H1 (cell line): Measurements from ENCODE around the gene STAT1. TPM values are rescaled to one million over a fixed set of nuclear protein-coding genes. Genes with fewer than 3 reads are reported as not detected.

Source experiments
- CTCF ChIA-PET: fragments of 300-600 bp; sonication (Branson Sonifier 250); formaldehyde crosslinking; loops from one replicate; lab custom pipeline; 2021; ENCODE audit not compliant: partially characterized antibody; lab: Charles Lee
- POLR2A ChIA-PET: fragments of 300-600 bp; sonication (Branson Sonifier 250); formaldehyde crosslinking; loops from one replicate; lab custom pipeline; 2021; ENCODE audit warnings: inconsistent platforms; ENCODE audit not compliant: partially characterized antibody; lab: Charles Lee
- DNase-seq, 2 experiments: peaks; one replicate each; pipeline versions ENCODE4 v3.0.0 to v3.0.0-alpha.2; 2010 to 2022; ENCODE audit warnings: low spot score in 2 of 2, low read depth in 1 of 2, mixed read lengths in 1 of 2
- FAIRE-seq: peaks from 2 replicates; lab custom pipeline; 2011; peaks lifted over from hg19 to GRCh38; lab: Jason Lieb, UNC
- H2AFZ ChIP-seq: 2 replicates; pipeline ENCODE4 v1.8.1; 2012; ENCODE audit warnings: low read length, inconsistent platforms
- H2AK5ac ChIP-seq: 2 replicates; pipeline ENCODE4 v1.6.1; 2013; ENCODE audit warnings: low read depth, low read length
- H2BK120ac ChIP-seq: replicated peaks from 2 replicates; pipeline ENCODE3; 2013; ENCODE audit warnings: low read depth, low read length, inconsistent platforms
- H2BK12ac ChIP-seq: 2 replicates; pipeline ENCODE4 v1.6.1; 2013; ENCODE audit warnings: low read depth, low read length
- H2BK15ac ChIP-seq: 2 replicates; pipeline ENCODE4 v1.6.1; 2013; ENCODE audit warnings: low read length
- H2BK20ac ChIP-seq: 2 replicates; pipeline ENCODE4 v1.6.1; 2013; ENCODE audit warnings: low read length
- H2BK5ac ChIP-seq: 2 replicates; pipeline ENCODE4 v1.6.1; 2013; ENCODE audit warnings: low read depth, low read length
- H3K14ac ChIP-seq: 2 replicates; pipeline ENCODE4 v1.6.1; 2013; ENCODE audit warnings: inconsistent platforms; ENCODE audit not compliant: insufficient read length
- H3K18ac ChIP-seq: 2 replicates; pipeline ENCODE4 v1.6.1; 2013; ENCODE audit warnings: low read length; ENCODE audit errors: extremely low read depth
- H3K23ac ChIP-seq: 2 replicates; pipeline ENCODE4 v1.6.1; 2013; ENCODE audit warnings: inconsistent platforms; ENCODE audit not compliant: insufficient read length
- H3K23me2 ChIP-seq: 2 replicates; pipeline ENCODE4 v1.6.1; 2013; ENCODE audit warnings: low read depth, low read length
- H3K27ac ChIP-seq: 2 replicates; pipeline ENCODE4 v1.6.1; 2011; ENCODE audit warnings: low read depth, low read length, inconsistent platforms
- H3K27me3 ChIP-seq, 4 experiments: replicated peaks in 1 of 4; 1 replicate in 1 of 4; 2 replicates in 3 of 4; pipeline versions ENCODE4 v1.6.1 to v1.8.1; 2011 to 2013; ENCODE audit warnings: low read length in 3 of 4, mild to moderate bottlenecking in 3 of 4, inconsistent platforms in 2 of 4, mixed read lengths in 2 of 4, moderate library complexity in 1 of 4; ENCODE audit not compliant: control insufficient read depth in 3 of 4, insufficient read depth in 3 of 4; ENCODE audit errors: extremely low read depth in 1 of 4
- H3K36me3 ChIP-seq, 4 experiments: 2 replicates each; pipeline versions ENCODE4 v1.6.1 to v1.8.1; 2011 to 2013; ENCODE audit warnings: mild to moderate bottlenecking in 4 of 4, low read length in 3 of 4, moderate library complexity in 2 of 4, control low read depth in 1 of 4, inconsistent platforms in 1 of 4; ENCODE audit not compliant: insufficient read depth in 4 of 4, control insufficient read depth in 2 of 4
- H3K4ac ChIP-seq: replicated peaks from 2 replicates; pipeline ENCODE3; 2013; ENCODE audit warnings: low read length, low read depth, mixed read lengths, inconsistent platforms; ENCODE audit not compliant: insufficient read length
- H3K4me1 ChIP-seq, 4 experiments: replicated peaks in 1 of 4; 1 replicate in 1 of 4; 2 replicates in 3 of 4; pipeline versions ENCODE4 v1.6.1 to v1.8.1; 2011 to 2013; ENCODE audit warnings: low read length in 3 of 4, inconsistent platforms in 2 of 4, mixed read lengths in 1 of 4; ENCODE audit not compliant: insufficient read depth in 4 of 4, control insufficient read depth in 3 of 4
- H3K4me2 ChIP-seq, 2 experiments: 2 replicates each; pipeline versions ENCODE4 v1.6.1 to v1.8.1; 2011 to 2013; ENCODE audit warnings: low read depth in 2 of 2, low read length in 2 of 2, control low read depth in 1 of 2, inconsistent platforms in 1 of 2, mild to moderate bottlenecking in 1 of 2; ENCODE audit not compliant: insufficient read depth in 1 of 2
- H3K4me3 ChIP-seq, 4 experiments: fragments of 200-600, 300-600 bp in 1 of 4; sonication (generic), shearing (Covaris generic), sonication (Bioruptor Twin) in 1 of 4; 2 replicates each; pipeline versions ENCODE4 v1.5.1 to v1.8.1; 2011 to 2016; ENCODE audit warnings: low read length in 4 of 4, low read depth in 3 of 4, control low read depth in 2 of 4, inconsistent platforms in 2 of 4, mild to moderate bottlenecking in 2 of 4, mixed read lengths in 1 of 4, moderate library complexity in 1 of 4; ENCODE audit not compliant: insufficient read depth in 2 of 4; ENCODE audit errors: extremely low read depth in 1 of 4
- H3K56ac ChIP-seq: replicated peaks from 2 replicates; pipeline ENCODE3; 2013; ENCODE audit warnings: low read depth, mild to moderate bottlenecking, mixed read lengths, low read length, inconsistent platforms; ENCODE audit not compliant: insufficient read length
- H3K79me1 ChIP-seq: 2 replicates; pipeline ENCODE4 v1.6.1; 2013; ENCODE audit warnings: low read depth, low read length, control low read depth
- H3K79me2 ChIP-seq, 2 experiments: 2 replicates each; pipeline versions ENCODE4 v1.6.1 to v1.8.1; 2012 to 2013; ENCODE audit warnings: low read length in 2 of 2, mild to moderate bottlenecking in 2 of 2, inconsistent platforms in 1 of 2; ENCODE audit not compliant: insufficient read depth in 2 of 2, control insufficient read depth in 1 of 2
- H3K9ac ChIP-seq, 4 experiments: replicated peaks in 1 of 4; 1 replicate in 1 of 4; 2 replicates in 3 of 4; pipeline versions ENCODE4 v1.6.1 to v1.8.1; 2011 to 2013; ENCODE audit warnings: low read depth in 3 of 4, low read length in 3 of 4, control low read depth in 2 of 4, mild to moderate bottlenecking in 2 of 4, moderate library complexity in 2 of 4, inconsistent platforms in 1 of 4; ENCODE audit errors: extremely low read depth in 1 of 4
- H3K9me3 ChIP-seq, 2 experiments: 2 replicates each; pipeline versions ENCODE4 v1.6.1 to v1.8.1; 2012 to 2013; ENCODE audit warnings: mild to moderate bottlenecking in 2 of 2, moderate library complexity in 2 of 2, control low read depth in 1 of 2, inconsistent platforms in 1 of 2, low read depth in 1 of 2, low read length in 1 of 2, mixed read lengths in 1 of 2; ENCODE audit not compliant: insufficient read depth in 2 of 2
- H4K20me1 ChIP-seq, 2 experiments: replicated peaks in 1 of 2; 2 replicates each; pipeline versions ENCODE3 to v1.8.1; 2011 to 2013; ENCODE audit warnings: inconsistent platforms in 2 of 2, low read length in 2 of 2, mild to moderate bottlenecking in 1 of 2; ENCODE audit not compliant: insufficient read depth in 2 of 2, control insufficient read depth in 1 of 2
- H4K5ac ChIP-seq: 2 replicates; pipeline ENCODE4 v1.6.1; 2013; ENCODE audit warnings: low read length, low read depth, mixed read lengths, inconsistent platforms; ENCODE audit not compliant: insufficient read length
- H4K8ac ChIP-seq: 2 replicates; pipeline ENCODE4 v1.8.0; 2013; ENCODE audit warnings: mild to moderate bottlenecking, moderate library complexity, low read length, inconsistent platforms; ENCODE audit not compliant: insufficient read depth; ENCODE audit errors: extremely low read depth
- H4K91ac ChIP-seq: replicated peaks from 2 replicates; pipeline ENCODE3; 2013; ENCODE audit warnings: low read length, mixed read lengths, inconsistent platforms; ENCODE audit not compliant: insufficient read length
- ASH2L ChIP-seq: fragments of 200-600, 300-600 bp; sonication (generic); IDR thresholded peaks from one replicate; pipeline ENCODE4 v1.7.1; 2017; ENCODE audit warnings: low read length
- EGR1 ChIP-seq: IDR thresholded peaks from 2 replicates; pipeline ENCODE4 v1.6.1; 2011; ENCODE audit warnings: low read depth, low read length, borderline replicate concordance
- GTF2F1 ChIP-seq: IDR thresholded peaks from 2 replicates; pipeline ENCODE4 v1.6.1; 2012; ENCODE audit warnings: low read depth, low read length, improper control_type of control experiment, borderline replicate concordance
- HDAC2 ChIP-seq, 2 experiments: fragments of 300-600 bp in 1 of 2; sonication (generic) in 1 of 2; IDR thresholded peaks; 2 replicates each; pipeline ENCODE4 v1.6.1; 2011 to 2012; ENCODE audit warnings: low read depth in 2 of 2, low read length in 2 of 2, mild to moderate bottlenecking in 2 of 2, moderate library complexity in 2 of 2, borderline replicate concordance in 1 of 2, inconsistent platforms in 1 of 2
- JUND ChIP-seq: IDR thresholded peaks from 2 replicates; pipeline ENCODE4 v1.6.1; 2011; ENCODE audit warnings: mild to moderate bottlenecking, improper control_type of control experiment, low read length
- POLR2A ChIP-seq, 2 experiments: IDR thresholded peaks; 1 replicate in 1 of 2; 2 replicates in 1 of 2; pipeline ENCODE4 v1.6.1; 2011; ENCODE audit warnings: low read depth in 2 of 2, low read length in 2 of 2, mild to moderate bottlenecking in 2 of 2; ENCODE audit errors: control extremely low read depth in 1 of 2
- RFX5 ChIP-seq: IDR thresholded peaks from 2 replicates; pipeline ENCODE4 v1.6.1; 2011; ENCODE audit warnings: low read depth, low read length, improper control_type of control experiment, borderline replicate concordance
- TBP ChIP-seq: IDR thresholded peaks from 2 replicates; pipeline ENCODE4 v1.6.1; 2011; ENCODE audit warnings: low read depth, low read length, improper control_type of control experiment
- WGBS, 2 experiments: shearing (Covaris generic) in 1 of 2; methylation state at CpG; one replicate each; pipeline versions ENCODE4 v1.1.6 to v1.1.7; 2013 to 2015; ENCODE audit warnings: low lambda C conversion rate in 2 of 2, mixed read lengths in 2 of 2, inconsistent platforms in 1 of 2, low coverage in 1 of 2, missing lambda C conversion rate in 1 of 2; ENCODE audit not compliant: insufficient replicate concordance in 2 of 2, insufficient coverage in 1 of 2, insufficient read length in 1 of 2; ENCODE audit errors: extremely low coverage in 1 of 2, missing lambda C conversion rate in 1 of 2; 5-methylcytosine and 5-hydroxymethylcytosine counted together
- polyA plus RNA-seq, 7 experiments: library from polyadenylated mRNA; depleted of rRNA in 3 of 7; stranded (reverse) in 5 of 7; unstranded in 2 of 7; fragments of >200 nt in 5 of 7; fragments of 200-250 nt in 2 of 7; gene quantifications; 1 replicate in 5 of 7; 2 replicates in 1 of 7; 4 replicates in 1 of 7; pipeline versions ENCODE4 v1.2.1 to v1.2.3, GENCODE V29; 2011 to 2013; ENCODE audit warnings: missing spikeins in 2 of 7, mixed read lengths in 2 of 7
- total RNA-seq: library from RNA; stranded (reverse); fragmentation: NEBNext Ultra II Directional; extraction: Animal tissue kit (Norgen Biotek cat#: 25700); gene quantifications from 2 replicates; pipeline ENCODE4 v1.2.1, GENCODE V29; 2021

STAT1 gene
- total and polyA plus RNA-seq, 2 of the 8 experiments (the other 6 are each of a cell fraction or from before 2014, with no cell fraction given), result 20.3 to 43.0 TPM

- Histone ChIP-seq H3K18ac (no peak overlapping the region), H3K79me1 (no peaks in the 10 kb centered on the region), H3K4me1 (no peaks in the 10 kb centered on the region), H2BK15ac (no peak overlapping the region), H2BK120ac (no peak overlapping the region), H3K36me3 (peaks cover 22 to 82% (median 64%) of the 10 kb centered on the region in 4 experiments), H3K23ac (no peak overlapping the region), H3K14ac (no peak overlapping the region), H4K8ac (no peak overlapping the region), H4K5ac (no peak overlapping the region), H3K4me2 (no peak overlapping the region), H3K56ac (no peak overlapping the region), H2AK5ac (no peak overlapping the region), H4K20me1 (peaks cover 0 to 2% of the 10 kb centered on the region in 2 experiments), H3K27me3 (no peaks in the 10 kb centered on the region), H3K9me3 (no peaks in the 10 kb centered on the region), H3K9ac (no peak overlapping the region), H3K23me2 (no peaks in the 10 kb centered on the region), H3K4ac (no peak overlapping the region), H3K79me2 (no peaks in the 10 kb centered on the region), H2AFZ (no peak overlapping the region), H3K27ac (no peak overlapping the region), H2BK12ac (no peak overlapping the region), H2BK20ac (no peak overlapping the region), H3K4me3 (no peak overlapping the region), H4K91ac (no peak overlapping the region), H2BK5ac (no peak overlapping the region)
- WGBS, 2 experiments, result 87% methylated on average over 13 of the region's 13 CpGs; no CpG with 5 or more reads in 1 of the 2 experiments
- CTCF ChIA-PET, result interaction anchor here (1.6 to 2.2 kb wide), 4 partner anchors 8 to 136 kb away, joined by 5 to 16 read pairs (median 6); no protein-coding TSS in a partner anchor
- no peak for TF ChIP-seq GTF2F1
- TF ChIP-seq RFX5, result no peak
- no peak for TF ChIP-seq POLR2A (IDR thresholded peaks at IDR 0.05; ENCODE audit: control extremely low read depth in 1 of 2, low read depth in 2 of 2, low read length in 2 of 2)
- no peak for TF ChIP-seq HDAC2 (IDR thresholded peaks at IDR 0.05; ENCODE audit: borderline replicate concordance in 1 of 2, low read depth in 2 of 2, low read length in 2 of 2)
- TF ChIP-seq JUND, result no peak
- no peak for TF ChIP-seq TBP
- TF ChIP-seq ASH2L, result no peak
- no peak for TF ChIP-seq EGR1
- POLR2A ChIA-PET, result no interaction called here
- DNase-seq (no peak), FAIRE-seq (no peak)
Observed at GRCh38 chr2:190986221-190986953, 27.6 kb downstream of the STAT1 start.
